Hepatic stellate cell (primary cell): ENCODE results near the gene SERPINE1.
"Not testable (repeated sequence)": the region's sequence is repeated elsewhere in the genome, so short reads cannot be mapped to it uniquely, and the experiment has no call there.

Source experiments
- DNase-seq: peaks from one replicate; pipeline ENCODE4 v3.0.0; 2011; ENCODE audit warnings: low spot score

The SERPINE1 gene

GRCh38 chr7:101126651-101127459 lies at the start of gene SERPINE1:
SERPINE1 (plus strand) TSS chr7:101127104; CDS start chr7:101128394, 1,290 bp downstream.
- peak; percentile 97 for DNase-seq

DNA sequence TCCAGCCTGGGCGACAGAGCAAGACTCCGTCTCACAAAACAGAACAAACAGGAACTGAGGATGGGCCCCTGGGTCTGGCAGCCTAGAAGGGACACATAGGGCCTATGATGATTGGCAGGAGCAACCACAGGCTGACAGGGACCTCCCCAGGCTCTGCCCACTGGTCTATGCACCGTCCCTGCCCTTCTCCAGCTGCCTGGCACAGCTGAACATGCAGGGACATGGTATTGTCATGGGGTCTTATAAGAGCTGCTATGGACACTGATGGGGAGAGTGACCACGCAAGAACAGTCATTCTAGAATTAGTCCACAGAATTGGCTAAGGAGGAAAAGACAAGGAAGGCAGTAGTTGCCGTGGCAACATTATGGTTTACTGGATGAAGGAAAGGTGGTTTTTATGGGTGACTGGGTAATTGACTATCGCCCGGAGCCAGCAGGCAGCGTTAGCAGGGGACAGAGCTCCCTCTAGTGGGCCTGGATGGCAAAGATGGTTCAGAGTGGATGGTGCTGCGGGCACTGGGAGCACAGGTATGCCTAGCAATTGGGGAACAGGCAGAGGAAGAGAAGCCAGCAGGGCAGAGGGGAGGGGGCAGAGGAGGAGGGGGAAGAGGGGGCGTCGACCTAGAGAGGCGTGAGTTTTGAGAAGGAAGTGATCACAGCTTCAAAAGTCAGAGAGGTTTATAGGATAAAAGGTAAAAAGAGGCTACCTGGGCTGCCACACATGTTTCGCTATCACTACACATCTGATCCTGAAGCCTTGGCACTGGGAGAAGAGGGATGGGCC lies 49.4 kb upstream of the SERPINE1 start:
- peak; percentile 83 for DNase-seq

DNA sequence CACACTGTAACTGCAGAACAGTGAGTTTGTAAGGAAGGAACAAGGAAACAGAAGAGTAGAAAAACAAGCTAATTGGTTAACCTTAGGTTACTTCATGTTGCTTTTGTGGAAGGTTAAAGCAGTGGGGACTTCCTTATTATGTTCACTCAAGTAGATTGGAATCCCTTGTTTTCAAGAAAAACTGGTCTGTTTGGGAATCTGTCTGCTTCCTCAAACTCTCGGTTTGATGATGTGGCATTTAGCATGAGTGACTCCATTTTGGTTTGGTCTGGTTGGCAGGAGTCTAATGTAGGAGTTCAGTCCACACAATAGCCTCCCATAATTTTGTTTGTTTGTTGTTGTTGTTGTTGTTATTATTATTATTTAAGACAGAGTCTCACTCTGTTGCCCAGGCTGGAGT lies 45.5 kb upstream of the SERPINE1 start:
- no peak for DNase-seq

GRCh38 chr7:101084865-101085161 lies 42.1 kb upstream of the SERPINE1 start:
- no peak for DNase-seq

GRCh38 chr7:101085162-101085964 lies 41.5 kb upstream of the SERPINE1 start, which contains the start of gene TRIM56:
TRIM56 (plus strand) TSS chr7:101085481; CDS start chr7:101087313, 1,832 bp downstream.
- DNase-seq: peak; percentile 88

- no peak for DNase-seq
Observed at GRCh38 chr7:101087334-101088068, 39.4 kb upstream of the SERPINE1 start.

GRCh38 chr7:101088069-101088425 lies 38.9 kb upstream of the SERPINE1 start:
- no peak for DNase-seq

DNA sequence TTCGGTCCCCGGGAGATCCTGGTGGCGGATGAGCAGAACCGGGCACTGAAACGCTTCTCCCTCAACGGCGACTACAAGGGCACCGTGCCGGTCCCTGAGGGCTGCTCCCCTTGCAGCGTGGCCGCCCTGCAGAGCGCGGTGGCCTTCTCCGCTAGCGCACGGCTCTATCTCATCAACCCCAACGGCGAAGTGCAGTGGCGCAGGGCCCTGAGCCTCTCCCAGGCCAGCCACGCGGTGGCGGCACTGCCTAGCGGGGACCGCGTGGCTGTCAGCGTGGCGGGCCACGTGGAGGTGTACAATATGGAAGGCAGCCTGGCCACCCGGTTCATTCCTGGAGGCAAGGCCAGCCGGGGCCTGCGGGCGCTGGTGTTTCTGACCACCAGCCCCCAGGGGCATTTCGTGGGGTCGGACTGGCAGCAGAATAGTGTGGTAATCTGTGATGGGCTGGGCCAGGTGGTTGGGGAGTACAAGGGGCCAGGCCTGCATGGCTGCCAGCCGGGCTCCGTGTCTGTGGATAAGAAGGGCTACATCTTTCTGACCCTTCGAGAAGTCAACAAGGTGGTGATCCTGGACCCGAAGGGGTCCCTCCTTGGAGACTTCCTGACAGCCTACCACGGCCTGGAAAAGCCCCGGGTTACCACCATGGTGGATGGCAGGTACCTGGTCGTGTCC lies 37.9 kb upstream of the SERPINE1 start:
- DNase-seq: no peak

DNA sequence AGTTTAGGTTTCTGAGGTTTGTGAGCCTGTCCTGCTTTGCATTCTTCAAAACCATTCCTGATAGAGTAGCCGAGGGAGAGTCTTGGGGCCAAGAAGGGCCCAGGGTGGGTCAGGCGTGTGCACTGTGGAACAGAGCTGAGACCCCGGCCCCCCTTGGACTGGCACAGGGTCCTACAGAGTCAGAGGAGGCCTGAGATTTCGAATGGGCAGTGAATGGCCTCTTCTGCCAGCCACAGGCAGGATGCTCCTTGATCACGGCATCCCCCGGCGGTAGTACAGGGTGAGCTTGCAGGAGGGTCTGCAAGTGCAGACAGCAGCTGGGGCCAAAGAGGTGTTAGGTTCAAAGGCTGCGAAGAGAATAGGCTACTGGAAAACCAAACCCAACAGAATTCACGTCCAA lies 37.0 kb upstream of the SERPINE1 start:
- no peak for DNase-seq

DNA sequence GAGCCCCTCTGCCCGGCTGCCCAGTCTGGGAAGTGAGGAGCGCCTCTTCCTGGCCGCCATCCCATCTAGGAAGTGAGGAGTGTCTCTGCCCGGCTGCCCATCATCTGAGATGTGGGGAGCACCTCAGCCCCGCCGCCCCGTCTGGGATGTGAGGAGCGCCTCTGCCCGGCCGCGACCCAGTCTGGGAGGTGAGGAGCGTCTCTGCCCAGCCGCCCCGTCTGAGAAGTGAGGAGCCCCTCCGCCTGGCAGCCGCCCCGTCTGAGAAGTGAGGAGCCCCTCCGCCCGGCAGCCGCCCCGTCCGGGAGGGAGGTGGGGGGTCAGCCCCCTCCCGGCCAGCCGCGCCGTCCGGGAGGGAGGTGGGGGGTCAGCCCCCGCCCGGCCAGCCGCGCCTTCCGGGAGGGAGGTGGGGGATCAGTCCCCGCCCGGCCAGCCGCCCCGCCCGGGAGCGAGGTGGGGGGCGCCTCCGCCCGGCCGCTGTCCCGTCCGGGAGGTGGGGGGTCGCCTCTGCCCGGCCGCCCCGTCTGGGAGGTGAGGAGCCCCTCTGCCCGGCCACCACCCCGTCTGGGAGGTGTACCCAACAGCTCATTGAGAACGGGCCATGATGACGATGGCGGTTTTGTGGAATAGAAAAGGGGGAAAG lies 34.5 kb upstream of the SERPINE1 start:
- not testable (repeated sequence) for DNase-seq

- DNase-seq: peak; percentile 85
Observed at GRCh38 chr7:101093906-101094305, 33.0 kb upstream of the SERPINE1 start.

- DNase-seq: no peak
Observed at GRCh38 chr7:101094376-101094775, 32.5 kb upstream of the SERPINE1 start.

DNA sequence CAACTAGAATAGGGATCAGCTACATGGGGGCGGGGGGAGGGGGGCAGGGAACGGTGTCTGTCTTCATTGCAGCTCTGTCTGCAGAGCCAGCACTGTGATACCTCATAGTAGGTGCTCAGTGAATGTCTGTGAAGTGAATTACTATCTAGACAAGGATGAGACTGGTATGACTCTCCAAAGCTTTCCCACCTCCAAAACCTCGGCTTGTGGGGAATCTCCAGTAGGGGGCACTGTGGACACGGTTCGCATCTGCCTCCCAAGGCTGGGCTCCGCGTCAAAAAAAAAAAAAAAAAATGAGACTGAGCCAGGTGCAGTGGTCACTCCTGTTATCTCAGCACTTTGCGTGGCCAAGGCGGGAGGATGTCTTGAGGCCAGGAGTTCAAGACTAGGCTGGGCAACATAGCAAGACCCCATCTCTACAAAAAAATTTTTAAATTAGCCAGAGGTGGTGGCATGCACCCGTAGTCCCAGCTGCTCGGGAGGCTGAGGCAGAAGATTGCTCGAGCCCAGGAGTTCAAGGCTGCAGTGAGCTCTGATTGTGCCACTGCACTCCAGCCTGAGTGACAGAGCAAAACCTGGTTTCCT lies 32.0 kb upstream of the SERPINE1 start:
- peak; percentile 59 for DNase-seq

GRCh38 chr7:101096331-101096956 lies 30.5 kb upstream of the SERPINE1 start:
- DNase-seq: no peak

GRCh38 chr7:101096957-101097347 lies 30.0 kb upstream of the SERPINE1 start:
- DNase-seq: no peak

DNA sequence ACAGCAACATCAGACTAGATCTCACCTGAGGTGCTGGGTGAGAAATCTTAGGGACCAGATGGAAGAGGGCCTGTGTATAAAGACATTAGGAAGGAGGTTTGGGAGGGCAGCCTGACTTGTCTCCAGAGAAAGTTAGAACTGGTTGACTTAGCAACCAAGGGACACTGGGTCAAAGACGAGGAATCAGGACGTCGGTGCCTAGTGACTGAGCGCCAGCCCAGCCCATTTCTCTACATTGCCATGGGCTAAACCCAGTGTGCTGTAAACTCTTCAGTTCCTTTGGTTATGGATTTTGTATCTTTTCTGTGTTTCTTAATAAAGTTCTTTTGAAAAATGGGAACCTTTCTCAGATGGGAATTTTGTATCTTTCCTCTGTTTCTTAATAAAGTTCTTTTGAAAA lies 29.3 kb upstream of the SERPINE1 start:
- no peak for DNase-seq

DNA sequence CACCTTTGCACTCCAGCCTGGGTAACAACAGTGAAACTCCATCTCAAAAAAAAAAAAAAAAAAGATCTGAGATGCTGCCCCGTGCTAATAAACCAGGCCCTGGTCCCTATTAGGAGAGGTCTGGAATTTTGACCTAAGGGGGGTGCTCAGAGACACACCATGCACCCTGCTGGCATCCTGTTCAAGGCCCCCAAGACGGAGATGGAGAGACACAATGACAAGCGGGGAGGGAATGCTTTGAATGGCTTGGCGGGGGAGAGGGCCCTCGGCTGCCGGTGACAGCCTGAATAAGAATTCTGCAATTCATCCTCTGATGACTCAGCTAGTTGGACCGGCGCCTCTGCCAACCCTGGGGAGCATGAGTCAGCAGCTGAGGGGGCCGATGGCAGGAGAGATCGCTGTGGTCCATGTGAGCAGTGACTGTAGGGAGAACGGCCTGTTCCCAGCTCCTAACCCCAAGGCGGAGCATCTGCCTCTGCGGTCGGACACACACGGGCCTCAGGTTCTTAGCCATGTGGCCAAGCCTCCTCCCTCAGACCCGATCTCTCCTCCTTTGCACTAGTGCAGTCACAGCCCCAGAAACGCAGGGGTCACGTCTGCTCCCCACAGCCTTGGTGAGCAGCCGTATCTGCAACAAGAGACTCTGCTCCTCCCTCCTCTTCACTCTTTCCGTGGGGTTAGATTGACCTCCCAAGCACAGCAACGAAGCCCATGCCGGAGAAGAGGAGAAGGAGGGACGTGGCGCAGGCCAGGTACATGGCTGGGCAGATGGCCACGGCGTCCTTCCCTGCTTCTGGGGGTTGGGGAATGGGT lies 26.7 kb upstream of the SERPINE1 start:
- DNase-seq: peak; percentile 93

GRCh38 chr7:101100858-101101847 lies 25.8 kb upstream of the SERPINE1 start:
- DNase-seq: no peak
